ENCODE results near the gene ARHGEF12.

ARHGEF12 gene

DNA sequence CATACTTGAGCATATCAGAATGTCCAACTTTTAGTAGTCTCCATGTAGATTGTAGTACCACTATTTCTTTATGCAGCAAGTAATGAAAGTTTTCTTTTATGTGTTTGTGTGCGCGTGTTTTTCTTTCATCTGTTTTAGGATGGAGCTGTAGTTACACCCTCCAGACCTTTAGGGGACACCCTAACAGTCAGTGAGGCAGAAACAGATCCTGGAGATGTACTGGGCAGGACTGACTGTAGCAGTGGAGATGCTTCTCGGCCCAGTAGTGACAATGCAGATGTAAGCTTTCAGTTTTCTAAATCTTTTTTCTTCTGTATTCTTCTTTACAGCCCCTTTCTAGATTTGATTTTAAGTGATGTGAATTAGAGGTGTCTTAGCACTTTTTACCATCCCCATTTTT, 95.4 kb downstream of the ARHGEF12 start:
- DNase-seq = peak; percentile 70

DNA sequence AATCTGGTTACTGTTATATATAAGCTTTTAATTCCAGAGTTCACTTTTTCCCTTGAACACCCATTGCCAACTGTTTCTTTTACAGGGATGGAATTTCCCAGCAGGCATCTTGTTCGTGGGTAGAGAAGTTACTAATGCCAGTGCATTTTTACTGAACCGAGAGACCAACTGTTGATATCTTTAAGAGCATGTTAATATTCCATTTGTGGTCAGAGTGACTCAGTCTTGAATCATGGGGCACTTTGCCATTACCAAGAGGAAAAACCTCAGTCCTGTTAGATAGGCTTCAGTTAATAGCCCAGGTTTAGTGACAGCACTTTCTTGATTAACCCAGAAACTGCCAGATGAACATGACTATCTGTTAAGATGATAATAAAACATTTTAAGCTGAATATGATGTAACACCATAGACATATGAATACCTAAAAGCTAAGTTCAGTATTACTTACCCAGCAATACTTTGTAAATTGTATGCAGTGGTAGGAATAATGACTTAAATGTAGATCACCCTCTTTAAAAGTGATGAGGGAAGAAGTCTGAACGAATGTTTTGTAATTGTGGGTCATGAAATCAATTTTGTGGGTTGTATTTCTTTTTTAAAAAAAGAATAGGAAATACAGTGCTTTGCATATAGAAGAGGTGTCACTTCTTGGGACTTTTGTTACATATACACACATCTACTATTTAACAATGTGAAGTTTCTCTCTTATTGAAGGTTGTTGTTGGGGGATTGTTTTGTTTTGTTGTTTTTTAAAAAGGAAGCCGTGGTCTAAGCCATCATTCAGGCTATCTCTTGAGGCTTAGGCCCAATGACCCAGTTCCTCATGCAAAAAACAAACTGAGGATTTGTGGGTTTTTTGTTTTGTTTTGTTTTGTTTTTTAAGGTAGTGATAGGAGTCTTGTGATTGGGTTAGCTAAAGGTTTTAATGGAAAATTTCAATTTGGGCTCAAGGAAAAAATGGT, 96.1 kb downstream of the ARHGEF12 start:
- DNase-seq = peak; percentile 99

DNA sequence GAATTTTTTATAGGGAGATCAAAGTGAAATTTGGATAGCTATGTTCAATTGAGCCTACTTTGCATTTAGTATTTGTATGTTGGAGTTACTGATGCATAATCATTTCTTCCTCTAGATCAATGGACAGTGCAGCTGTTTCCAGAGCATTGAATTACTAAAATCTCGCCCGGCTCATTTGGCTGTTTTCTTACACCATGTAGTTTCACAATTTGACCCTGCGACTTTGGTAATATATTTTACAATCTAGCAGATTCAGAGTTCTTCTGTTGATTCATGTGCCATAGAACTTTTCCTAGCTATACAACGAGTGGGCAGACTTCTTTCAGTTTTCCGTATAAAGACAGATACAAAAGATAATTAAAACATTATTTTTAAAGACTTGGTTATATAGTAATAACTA, 105.4 kb downstream of the ARHGEF12 start:
- DNase-seq = no peak

DNA sequence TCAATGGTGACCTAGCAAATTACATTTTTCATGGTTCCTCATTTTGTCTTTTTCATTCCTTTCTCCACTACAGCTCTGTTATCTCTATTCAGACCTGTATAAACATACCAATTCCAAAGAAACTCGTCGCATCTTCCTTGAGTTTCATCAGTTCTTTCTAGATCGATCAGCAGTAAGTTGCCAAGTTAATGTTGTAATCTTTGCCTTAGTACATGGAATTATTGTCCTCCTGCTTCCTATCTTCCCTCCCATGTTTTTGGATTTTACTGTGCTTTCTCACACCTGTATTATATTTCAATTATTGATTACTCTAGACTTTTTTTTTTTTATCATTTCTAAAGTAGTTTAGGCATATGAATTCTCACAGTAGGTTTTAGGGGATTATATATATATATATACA, 105.8 kb downstream of the ARHGEF12 start:
- DNase-seq = no peak

DNA sequence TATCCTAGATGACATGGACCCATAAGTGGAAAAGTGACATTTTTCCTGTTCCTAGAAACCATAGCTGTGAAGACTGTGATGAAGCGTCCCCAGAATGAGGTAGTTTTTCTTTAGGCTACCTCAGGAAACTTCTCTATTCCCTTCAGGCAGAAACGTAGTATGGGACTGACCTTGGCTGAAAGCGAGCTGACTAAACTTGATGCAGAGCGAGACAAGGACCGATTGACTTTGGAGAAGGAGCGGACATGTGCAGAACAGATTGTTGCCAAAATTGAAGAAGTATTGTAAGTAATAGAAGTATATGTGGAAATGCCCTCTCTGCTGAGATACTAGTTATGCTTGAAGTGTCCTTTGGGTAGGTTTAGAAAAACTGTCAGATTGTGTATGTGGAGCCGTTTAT, 110.6 kb downstream of the ARHGEF12 start:
- DNase-seq = no peak

DNA sequence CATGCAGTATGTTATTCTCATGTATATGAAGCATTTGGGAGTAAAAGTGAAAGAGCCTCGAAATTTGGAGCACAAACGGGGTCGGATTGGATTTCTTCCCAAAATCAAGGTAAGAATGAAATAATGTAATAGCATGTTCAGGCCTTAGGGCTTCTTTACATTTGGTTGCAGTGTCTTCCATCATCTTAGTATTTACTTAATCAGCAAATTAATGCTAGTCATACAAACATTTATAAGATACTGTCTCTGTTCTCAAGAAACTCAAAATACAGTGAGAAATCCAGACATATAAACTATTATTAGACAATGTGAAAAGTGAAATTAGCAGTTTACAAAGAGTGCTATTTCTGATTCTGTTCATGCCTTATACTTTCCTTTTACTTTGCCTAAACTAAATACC, 112.0 kb downstream of the ARHGEF12 start:
- DNase-seq = no peak

DNA sequence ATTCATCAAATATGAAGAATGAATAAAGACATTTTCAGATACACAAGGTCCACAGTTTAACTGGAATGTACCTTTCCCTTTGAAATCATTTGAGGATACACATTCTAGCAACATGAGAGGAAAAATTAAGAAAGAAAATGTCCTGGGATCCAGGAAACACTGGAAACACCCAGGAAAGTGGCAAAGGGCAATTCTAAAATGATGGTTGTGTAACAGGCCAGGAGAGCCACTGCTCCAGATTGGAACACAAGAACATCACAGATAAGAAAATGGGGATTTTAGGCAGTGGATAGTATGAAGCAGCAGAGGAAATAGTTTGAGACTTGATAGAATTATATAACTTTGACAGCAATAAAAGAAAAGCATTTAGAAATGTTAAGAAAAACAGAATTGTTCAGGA, 119.3 kb downstream of the ARHGEF12 start:
- no peak for DNase-seq

DNA sequence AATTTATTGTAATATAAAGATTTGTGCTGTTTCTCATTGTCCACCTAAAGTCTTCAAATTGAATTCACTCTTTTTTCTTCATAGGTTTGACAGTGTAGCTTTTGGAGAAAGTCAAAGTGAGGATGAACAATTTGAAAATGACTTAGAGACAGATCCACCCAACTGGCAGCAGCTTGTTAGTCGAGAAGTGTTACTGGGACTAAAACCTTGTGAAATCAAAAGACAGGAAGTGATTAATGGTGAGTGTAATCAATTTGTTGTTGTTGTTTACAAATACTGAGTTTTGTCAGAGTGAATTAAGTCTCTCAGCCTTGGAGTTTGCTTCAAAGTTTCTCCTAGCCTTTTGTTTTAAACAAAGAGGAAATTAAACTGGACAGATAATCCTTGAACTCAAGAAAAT, 121.8 kb downstream of the ARHGEF12 start:
- no peak for DNase-seq

DNA sequence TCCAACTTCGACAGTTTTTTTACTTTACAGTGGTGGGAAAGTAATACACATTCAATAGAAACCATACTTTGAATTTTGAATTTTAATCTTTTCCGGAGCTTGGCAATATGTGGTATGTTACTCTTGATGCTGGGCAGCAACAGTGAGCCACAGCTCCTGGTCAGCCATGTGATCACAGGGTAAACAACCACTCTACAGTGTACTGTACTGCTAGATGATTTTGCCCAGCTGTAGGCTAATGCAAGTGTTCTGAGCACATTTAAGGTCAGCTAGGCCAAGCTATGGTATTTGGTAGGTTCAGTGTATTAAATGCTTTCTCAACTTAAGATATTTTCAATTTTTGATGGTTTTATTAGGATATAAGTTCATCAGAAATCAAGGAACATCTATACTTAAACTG, 126.6 kb downstream of the ARHGEF12 start:
- no peak for DNase-seq

DNA sequence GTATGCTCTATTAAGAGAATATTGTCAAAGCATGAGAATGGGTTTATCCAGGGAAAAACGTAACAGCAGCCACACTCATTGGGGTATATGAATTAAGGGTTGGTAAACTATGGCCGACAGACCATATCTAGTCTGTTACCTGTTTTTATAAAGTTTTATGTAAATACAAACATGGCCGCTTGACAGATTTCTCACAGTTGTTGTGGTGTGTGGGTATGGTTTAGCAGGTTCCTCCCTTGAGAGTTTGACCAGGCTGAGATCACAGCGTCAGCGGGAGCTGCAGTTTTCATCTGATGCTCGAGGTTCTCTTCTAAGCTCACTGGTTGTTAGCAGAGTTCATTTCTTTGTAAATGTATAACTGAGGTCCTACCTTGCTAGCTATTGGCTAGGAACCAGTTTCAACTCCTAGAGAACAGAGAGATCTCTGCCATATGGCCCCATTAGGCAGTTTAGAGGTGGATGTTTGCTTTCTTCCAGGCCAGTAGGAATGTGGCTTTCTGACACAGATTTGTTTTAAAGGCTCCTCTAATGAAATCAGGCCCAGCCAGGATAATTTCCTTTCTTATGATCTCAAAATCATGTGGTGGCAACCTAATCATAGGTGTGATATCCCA, 129.8 kb downstream of the ARHGEF12 start:
- no peak for DNase-seq

DNA sequence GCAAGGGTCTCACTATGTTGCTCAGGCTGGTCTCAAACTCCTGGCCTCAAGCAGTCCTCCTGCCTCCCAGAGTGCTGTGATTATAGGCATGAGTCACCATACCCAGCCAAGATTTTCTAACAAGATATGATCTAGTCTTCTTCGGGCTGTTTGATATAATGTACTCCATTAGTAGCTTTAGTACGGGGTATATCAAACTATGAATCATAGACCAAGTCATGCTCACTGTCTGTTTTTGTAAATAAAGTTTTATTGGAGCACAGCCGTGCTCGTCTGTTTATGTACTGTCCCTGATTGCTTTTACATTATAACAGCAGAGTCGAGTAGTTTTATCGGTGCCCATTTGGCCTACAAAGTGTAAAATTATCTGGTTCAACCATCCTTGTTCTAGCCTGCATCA, 131.4 kb downstream of the ARHGEF12 start:
- DNase-seq = peak; percentile 38

DNA sequence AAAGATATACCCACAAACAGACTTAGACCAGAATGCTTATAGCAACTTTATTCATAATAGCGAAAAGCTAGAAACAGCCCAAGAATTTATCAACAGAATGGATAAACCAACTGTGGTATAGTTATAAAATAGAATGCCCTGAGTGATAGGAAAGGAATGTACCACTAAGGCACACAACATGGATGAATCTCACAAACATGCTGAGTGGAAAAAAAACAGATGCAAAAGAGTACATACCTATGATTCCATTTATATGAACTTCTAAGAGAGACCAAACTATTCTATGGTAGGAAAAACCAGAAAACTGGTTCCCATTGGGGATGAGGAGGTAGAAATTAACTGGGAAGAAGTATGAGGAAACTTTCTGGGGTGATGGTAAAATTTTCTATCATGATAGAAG, 134.9 kb downstream of the ARHGEF12 start:
- DNase-seq = peak; percentile 89

DNA sequence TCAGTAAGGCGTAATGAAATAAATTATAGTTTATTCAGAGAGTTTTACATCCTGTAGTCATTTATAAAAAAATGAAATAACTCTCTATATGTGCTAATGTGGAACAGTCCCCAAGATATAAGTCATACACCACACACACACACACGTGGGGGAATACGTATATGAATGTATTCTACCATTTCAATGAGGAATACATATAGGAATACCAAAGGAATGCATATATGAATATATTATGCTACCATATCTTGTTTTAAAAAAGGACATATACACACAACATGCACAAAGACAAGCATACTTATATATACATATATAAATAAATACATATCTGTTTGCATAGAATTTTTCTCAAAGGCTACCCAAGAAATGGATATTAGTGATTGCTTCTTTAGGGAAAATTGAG, 135.8 kb downstream of the ARHGEF12 start:
- DNase-seq = no peak

DNA sequence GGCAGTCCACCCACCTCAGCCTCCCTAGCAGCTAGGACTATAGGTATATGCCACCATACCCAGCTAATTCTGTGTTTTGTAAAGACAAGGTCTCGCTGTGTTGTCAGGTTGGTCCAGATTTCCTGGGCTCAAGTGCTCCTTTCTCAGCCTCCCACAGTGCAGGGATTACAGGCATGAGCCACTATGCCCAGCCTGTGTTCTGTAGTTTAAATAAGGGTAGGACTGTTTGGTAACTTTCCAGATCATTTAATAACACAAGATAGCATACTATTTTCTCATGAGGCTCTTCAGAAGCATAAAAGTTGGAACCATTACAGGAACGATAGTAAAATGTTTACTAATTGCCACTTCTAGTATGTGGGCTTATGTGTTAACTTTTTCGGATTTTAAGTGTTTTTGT, 137.3 kb downstream of the ARHGEF12 start:
- DNase-seq = no peak

DNA sequence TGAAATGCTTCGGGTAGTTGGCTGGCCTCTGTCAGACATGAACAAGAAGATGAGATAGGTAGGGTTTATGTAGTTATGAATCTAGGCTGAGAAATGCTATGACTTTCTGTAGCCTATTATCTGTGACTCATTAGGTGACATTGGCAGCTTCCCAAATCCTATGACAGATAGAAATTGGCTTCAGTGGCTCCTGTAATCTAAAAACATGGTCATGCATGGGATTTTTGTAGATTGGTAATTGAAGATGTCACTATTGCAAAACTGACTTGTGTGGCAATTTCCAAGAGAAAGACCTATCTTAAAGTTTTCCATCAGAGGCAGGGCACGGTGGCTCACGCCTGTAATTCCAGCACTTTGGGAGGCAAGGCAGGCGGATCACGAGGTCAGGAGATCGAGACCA, 145.9 kb downstream of the ARHGEF12 start:
- DNase-seq = peak; percentile 36

DNA sequence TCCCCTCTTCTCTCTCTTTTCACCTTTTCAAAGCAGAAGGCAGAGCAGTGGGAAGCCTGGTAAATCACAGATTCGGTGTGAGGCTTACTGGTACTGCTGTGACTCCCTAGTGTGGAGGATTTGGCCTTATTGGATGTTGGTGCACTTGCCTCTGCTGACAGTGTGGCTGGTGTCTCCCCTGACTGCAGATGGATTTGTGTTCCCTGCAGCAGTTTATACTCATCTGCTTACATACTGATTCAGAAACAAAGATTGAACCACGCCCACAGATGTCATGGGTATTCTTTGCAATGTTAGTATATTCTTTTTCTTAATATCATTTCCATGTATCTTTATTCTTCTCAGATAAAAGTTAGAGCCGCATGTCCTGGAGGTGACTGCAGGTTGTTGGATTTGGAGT, 148.5 kb downstream of the ARHGEF12 start:
- DNase-seq = no peak

DNA sequence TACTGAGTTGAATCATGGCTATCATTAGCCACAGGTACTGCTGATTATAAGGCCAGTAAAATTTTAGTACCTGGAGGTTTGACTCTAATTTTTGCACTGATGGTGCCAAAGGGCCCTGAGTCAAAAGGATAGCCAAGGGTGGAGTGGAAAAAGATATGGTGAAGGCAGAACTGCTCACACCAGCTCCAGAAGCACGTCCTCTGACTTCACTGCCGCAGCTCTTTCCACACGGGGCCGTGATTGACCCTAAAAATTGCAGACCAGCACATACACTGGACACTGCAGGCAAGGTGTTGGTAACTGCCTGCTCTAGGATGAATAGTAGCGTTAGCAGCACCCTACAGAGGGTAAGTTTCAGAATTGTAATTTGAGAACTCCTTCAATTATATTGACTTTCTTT, 149.9 kb downstream of the ARHGEF12 start:
- DNase-seq = no peak

DNA sequence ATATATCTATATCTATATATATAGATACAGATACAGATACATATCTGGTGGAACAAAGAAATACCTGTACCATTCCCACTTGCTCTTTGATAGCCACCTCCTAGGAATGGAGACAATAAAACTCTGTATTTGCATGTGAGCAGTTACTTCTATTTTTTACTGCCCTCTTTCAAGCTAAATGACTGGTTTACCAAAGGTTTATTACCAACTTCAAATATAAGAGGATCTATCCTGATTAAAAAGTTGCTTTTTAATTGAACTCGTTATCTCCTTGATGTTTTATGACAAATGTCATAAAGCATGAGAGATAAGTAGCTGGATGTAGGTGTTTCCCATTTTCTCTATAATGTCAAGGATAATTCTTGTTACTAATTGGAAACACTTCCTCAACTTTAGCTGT, 153.6 kb downstream of the ARHGEF12 start:
- DNase-seq = no peak

DNA sequence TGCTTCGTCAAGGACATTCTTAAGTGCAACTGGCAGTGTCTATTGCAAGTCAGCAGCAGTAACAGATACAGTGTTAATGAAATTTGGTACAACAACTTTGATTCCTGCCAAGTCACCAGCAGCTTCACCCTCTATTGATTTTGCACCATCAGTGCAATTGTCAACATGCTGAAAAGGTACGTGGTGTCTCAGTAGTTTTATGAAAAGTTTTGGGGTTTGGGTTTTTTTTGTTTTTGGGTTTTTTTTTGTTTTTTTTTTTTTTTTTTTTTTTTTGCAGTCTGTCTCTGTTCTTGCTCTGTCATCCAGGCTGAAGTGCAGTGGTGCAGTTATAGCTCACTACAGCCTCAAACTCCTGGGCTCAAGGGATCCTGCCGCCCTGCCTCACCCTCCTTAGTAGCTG, 156.3 kb downstream of the ARHGEF12 start:
- DNase-seq = no peak

DNA sequence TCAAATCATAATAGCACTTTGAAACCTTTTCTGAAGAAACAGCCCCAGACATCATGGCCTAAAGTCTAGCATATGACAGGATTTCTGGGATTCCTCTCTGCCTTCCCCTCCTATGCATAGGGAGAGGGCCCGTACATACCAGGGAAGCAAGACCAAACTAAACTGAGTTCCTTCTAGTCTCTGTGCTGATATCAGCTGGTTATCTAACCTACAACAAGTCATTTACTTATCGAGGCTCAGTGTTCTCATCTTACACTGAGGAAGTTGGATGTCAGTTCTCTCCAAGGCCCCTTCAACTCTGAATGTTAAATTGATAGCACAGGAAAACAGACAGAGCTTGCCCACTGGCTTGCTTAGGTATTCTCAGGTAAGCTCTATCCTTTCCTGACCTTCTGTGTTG, 158.4 kb downstream of the ARHGEF12 start:
- DNase-seq = no peak

DNA sequence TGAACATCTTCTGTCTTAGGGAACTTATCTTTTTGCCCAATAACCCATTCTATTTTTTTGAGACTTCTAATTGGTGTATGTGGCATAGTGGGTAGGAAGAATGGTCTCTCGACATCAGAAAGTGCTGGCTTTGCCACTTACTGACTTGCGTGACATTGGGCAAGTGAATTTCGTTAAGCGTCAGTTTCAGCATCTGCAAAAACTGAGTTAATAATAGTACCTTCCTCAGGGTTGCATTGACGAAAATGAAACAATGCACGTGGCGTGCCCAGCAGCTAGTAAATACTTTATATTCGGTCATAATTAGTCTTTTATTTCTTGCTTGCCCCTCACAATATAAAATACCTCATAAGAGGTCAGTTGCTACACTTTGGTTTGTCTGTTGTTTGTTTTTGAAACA, 162.9 kb downstream of the ARHGEF12 start:
- DNase-seq = no peak

DNA sequence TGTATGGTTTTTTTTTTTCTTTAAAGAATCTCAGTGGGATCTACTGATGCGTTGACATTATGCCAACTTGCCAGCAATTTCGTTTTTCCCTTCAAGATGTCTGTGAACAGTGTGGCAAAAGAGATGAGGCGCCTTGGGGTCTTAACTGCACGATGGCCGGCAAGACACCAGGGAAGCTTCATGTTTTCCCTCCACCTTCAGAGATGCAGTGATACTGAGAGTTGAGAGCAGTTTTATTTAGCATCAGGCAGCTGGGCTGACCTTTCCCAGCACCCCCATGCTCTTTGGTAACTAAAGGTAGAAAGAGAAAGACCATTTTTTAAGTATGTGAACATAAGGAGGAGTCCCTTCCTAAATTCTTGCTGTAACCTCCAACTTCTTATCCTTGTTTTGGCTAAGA, 163.6 kb downstream of the ARHGEF12 start:
- DNase-seq = no peak

DNA sequence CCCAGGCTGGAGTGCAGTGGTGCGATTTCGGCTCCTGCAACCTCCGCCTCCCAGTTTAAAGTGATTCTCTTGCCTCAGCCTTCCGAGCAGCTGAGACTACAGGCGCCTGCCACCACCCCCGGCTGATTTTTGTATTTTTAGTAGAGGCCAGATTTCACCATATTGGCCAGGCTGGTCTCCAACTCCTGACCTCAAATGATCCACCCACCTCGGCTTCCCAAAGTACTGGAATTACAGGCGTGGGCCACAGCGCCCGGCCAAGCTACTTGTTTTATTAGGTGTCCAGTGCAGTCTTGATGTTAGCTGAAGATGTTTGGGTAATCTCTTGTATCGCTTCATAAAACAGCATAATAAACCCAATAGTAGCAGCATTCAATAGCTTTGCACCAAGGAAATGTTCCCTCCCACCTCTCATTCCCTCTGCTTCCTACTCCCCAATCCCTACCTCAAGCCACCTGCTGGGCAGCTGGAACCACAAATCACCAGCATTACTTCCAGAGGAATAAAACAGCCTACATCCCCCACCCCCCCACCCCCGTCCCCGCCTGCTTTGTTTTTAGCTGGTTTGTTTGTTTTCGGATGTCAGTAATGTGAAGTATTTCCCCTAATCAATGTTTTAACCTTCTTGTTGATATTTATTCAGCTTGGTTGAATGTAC, 164.3 kb downstream of the ARHGEF12 start:
- DNase-seq = no peak

DNA sequence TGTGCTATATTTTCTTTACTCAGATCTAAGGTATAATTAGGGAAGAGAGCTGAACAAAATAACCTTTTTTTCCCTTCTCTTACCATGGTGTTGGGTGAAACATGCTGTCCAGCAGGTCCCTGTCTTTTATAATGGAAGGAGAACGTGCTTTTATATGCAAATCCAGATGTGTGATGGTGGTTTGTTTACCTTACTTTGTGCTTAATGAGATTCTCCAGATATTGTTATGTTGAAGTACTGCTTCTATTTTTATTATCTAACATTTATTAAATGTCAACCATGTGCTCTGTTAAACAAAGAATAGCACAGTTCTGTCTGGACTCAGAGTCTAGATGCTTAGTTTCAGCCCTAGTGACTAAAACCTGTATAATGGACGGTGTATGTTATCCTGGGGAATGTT, 165.2 kb downstream of the ARHGEF12 start:
- no peak for DNase-seq

All from fibroblast of skin of right quadriceps (primary cell).